GM19372 (cell line): ENCODE measurements around the gene ZBTB7C.

Source experiments
- ATAC-seq: cut with Tn5 transposase; IDR thresholded peaks from one replicate; pipeline ENCODE4 v1.9.1; 2021; ENCODE audit warnings: mild to moderate bottlenecking, low read depth, moderate library complexity; ENCODE audit not compliant: unreplicated experiment

The ZBTB7C gene

DNA sequence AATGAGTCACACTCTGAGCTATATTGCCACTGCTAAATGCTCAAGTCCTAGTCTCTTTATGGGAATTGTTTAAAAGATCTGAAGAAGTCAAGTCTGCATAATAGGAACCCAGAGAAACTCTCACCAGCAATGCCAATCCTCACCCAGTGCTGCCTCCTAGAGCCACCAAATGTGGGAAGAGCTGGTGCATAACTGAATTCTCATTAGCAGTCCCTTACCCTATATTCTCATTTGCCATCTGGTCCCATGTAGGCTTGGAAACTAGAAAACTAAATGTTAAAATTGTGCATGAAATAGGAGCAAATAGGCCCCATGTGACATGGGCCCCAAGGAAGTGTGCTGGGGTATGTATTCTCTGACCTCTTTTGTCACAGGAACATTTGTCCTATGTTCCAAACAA, 254.4 kb downstream of the ZBTB7C start:
- ATAC-seq, result no peak

DNA sequence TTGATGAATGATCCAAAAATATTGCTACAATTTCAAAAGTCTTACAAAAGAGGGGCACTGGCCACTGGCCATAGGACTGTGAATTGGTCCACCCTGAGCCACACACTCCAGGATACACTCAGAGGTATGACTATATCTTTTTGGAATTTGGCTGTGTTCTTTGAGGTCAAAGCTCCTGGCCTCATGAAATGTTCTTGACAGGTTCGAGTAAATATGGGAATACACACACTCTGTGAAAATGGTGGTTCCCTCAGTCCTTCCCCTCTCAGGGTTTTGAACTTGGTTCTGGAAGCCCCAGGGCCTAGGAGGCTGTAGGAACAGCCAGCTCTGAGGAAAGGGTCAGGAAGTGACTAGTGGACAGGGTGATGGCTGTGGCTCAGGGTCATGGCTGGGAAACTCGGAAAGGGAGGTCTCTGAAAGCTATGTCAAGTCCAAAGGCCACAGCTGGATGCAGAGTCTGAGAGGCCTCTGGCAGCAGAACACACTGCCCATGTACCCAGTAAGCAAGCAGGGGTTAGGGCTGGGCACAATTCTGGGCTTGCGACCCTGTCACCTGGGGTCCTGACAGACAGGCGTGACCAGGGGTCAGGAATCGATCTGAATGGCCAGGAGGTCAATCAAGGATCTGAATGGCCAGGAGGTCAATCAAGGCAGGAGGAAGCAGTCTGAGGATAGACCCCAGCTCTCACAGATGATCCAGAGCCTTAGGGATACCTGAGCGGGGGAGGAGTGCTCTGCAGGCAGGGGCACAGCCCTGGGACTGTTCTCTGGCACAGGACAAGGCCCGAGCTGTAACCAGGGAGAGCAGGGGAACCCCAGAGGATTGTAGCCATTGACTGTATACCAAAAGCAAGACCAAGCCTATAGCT, 255.3 kb downstream of the ZBTB7C start:
- no peak for ATAC-seq

DNA sequence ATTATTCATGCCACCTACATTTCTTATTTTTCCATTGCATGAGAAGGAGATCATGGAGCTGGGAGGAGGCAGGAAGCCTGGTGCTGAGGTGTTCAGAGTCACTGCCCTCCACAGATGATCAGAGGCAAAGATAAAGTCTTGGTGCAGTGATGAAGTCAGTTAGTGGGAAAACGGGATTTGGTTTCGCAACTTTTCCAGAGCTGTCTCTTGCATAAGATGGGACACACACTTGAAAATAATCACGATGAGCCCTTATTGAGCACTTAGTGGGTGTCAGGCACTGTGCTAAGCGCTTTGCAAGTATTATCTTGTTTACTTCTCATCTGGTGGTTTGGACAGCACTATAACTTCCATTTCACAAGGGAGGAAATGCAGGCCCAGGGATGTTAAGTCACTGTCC, 256.6 kb downstream of the ZBTB7C start:
- no peak for ATAC-seq

DNA sequence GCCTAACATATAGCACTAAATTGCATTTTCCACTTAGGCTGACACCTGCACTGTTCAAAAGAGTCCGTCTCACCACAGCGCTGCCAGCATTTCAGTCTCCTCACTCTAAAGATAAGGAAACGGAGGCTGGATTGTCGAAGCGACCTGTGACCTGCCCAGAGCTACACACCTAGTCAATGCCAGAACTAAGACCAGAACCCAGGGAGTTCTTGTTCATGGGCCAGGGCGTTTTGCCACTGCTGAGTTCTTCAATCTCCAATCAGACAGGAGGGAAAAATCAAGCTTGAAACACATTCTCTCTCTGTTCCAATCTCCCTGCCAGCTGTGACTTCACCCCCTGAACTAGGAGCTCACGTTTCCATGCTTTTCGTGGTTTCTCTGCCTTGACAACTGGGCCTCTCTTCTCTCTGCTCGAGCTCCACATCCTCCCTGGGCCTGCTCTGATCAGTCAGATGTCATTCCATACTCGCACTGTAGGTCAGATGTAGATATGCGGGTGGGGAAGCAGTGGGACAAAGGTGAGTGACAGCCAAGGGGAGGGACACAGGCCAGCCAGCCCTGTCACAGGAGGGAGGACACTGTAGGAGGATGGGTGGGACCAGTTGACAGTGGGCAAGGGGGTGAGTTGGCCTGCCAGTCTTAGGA, 257.6 kb downstream of the ZBTB7C start:
- no peak for ATAC-seq

- ATAC-seq, result no peak
Observed at GRCh38 chr18:48149020-48149685, 260.0 kb downstream of the ZBTB7C start.

DNA sequence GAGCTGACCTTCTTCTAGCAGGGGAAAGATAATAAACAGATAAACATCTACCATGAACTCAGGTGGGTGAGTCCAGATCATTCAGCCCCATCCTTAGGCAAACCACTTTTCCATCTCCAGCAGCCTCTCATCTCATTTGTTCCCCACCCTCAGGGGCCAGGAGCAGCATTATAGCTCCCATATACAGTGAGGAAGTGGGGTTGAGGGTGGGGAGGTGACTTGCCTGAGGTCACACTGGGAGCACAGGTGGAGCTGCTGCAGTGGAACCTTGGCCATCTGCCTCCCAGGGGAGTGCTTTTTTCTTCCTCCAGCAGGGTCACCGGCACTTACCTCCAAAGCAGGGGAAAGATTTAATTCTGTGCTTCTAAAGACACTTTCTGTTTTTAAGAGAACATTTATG, 266.2 kb downstream of the ZBTB7C start:
- ATAC-seq, result no peak

- no peak for ATAC-seq
Observed at GRCh38 chr18:48142353-48142752, 266.8 kb downstream of the ZBTB7C start.

DNA sequence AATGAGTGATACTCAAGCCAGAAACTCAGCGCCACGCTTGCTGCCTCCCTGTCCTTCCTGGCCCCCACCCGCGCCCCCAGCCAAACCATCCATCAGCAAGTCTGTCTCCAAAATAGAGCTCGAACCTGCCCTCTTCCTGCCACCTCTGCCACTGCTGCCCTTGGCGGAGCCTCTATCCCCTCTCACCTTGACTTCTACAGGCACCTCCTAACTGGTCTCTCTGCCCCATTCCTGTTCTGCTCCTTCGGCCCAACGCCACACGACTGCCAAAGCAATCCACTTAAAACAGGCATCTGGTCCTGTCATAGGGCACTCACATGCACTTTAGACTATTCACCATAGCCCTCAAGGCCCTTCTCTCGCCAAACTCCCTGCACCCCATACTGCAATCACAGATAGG, 268.5 kb downstream of the ZBTB7C start:
- no peak for ATAC-seq

DNA sequence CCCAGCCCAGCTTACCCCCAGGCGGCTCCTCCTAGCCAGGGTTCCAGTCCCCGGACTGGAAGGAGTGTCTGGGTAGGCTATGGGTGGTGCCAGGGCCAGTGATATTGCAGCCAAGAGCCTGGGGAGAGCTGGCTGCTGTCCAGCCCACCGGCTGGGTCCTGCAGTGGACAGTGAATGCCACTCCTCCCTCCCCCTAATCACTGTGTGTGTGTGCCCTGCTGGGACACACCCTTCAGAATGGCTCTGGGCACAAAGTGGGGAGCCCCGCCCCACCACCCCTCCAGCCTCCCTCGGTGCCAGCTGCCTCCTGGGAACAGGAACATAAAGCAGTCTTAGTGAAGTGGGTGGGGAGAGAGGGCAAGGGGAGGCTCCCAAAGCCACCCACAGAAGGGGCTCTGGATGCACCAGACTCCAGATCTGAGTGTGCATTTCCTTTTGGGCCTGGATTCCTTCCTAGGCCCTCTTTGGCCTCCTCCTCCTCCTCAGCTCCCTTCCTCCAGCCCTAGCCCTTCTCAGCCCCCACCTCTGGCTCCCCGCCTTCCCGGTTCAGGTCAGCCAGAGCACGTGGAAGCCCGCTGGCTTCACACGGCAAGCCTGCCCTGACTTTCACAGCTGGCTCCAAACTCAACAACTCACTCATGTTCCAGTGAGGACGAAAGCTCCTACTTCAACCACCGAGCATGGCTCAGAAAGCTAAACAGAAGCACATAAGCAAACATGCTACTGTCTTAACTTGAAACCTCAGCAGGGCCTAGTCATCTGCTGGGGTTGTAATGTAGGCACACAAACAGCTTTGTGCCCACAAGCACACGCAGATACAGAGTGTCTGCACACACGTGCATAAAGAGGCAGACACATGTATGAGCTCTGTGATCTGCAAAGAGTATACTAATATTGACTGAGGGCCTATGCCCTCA, 269.5 kb downstream of the ZBTB7C start:
- no peak for ATAC-seq

- ATAC-seq, result no peak
Observed at GRCh38 chr18:48138660-48139430, 270.3 kb downstream of the ZBTB7C start.

DNA sequence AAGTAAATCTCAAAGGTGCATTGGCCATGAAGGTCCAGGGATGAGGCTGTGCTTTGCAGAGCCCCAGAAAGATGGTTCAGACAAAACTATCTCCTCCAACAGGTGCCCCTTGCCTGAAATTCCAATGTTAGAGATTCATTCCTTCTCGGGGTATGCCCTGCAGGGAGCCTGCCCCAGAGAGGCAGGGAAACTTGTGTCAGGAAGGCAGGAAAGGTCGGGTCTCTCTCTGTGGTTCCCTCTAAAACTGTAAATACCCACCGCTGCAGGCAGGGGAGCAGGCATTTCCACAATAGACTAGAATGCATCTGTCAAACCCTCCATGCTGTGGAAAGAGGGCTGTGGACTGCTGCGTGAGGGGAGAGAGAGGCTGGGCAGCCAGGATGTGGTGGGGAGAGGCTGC, 271.0 kb downstream of the ZBTB7C start:
- ATAC-seq, result no peak

GRCh38 chr18:48137374-48138081, 271.7 kb downstream of the ZBTB7C start:
- ATAC-seq, result no peak

GRCh38 chr18:48136827-48137373, 272.3 kb downstream of the ZBTB7C start:
- ATAC-seq, result no peak

DNA sequence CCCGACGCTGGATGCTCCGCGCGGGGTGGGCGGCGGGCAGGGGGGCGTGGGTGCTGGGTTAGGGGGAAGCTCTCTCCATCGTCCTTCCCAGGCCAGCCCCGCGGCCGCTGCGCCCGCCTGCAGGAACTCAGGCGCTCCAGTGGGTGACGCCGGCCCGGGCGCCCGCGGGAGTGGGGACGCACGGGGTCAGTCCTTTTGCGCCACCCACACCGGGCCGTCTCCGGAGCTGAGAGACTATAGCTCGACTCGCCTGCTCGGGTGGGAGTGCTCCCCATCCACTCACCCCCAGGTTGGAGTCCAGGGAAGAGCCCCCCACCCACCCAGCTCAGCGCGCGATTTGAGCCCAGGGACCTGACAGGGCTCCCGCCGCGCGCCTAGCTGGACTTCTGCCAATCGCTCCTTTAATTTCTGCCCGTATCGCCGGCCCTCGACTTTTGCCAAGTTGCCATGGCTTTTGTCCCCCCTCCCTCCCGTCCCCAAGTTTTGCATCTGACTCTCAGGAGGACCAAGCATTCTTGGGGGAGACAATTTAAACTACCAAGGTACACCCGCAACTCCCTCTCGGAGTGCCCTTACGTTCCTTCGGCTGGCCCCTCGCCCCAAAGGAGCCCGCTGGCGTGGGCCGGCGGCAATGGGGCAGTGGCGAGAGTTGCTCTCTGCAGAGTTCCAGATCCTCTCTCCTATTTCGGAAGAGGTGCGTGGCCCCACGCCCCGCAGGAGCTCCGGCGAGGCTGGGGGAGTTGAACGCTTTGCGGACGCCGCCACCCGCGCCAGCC, 272.9 kb downstream of the ZBTB7C start:
- no peak for ATAC-seq

DNA sequence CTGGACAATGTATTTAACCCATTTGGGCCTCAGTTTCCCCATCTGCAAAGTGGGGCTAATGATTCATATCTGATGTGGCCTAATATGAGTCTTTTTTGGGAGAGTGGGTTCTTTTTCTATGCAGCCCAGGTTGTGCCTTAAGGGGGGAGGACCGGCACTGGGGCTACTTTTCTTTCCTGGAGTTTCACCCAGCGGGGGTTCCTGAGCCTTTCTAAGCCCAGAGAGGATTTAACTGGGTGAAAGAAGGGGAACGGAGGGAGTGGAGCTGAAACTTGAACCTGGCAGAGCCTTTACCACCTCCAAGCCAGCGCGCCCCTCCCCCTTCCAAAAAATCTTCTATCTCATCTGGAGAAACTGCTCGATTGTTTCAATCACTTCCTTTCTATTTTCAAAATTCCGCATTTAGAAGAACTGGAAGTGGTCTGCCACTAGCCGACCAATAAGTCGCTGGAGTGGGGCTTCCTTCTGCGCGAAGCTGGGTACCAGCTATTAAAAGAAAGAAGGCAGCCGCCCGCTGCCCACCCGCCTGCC, 273.7 kb downstream of the ZBTB7C start:
- ATAC-seq, result no peak

- ATAC-seq, result no peak
Observed at GRCh38 chr18:48134609-48135008, 274.6 kb downstream of the ZBTB7C start.

DNA sequence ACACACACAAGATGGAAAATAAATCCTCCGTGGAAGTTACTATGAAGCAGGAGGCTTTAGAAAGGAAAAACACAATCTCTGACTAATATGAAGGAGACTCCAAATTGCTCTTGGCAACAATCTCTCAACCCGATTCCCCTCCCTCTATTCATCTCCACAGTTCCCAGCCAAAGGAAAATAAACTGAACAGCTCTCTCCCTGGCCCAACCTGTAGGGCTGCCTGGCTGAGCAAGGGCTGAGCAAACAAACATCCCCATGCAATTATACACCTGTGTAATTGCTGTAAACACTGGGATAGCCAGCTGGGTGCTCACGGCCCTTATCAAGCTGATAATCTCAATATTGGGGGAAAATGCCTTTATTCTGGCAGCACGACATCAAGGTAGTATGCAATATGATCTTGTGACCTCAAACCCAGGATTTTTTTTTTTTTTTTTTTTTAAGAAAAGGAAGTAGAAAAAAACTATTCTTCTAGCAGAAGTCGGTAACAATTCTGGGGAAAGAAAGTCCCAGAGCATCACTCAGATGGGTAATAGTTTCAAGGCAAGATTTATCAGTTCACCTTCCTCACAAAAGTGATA, 275.4 kb downstream of the ZBTB7C start:
- no peak for ATAC-seq
